Psoas muscle (tissue), 8 donors: ENCODE measurements around the gene ARMH3. TPM values are rescaled to one million over a fixed set of nuclear protein-coding genes. Genes with fewer than 3 reads are reported as not detected.

Experiments used
- ATAC-seq, 4 donors: fragments of 200-7000 bp; cut with Tn5 transposase; one replicate each; pipeline ENCODE4 v1.9.1; 2020; ENCODE audit warnings: moderate library complexity in 3 of 4, mild to moderate bottlenecking in 2 of 4
- DNase-seq, 2 donors: peaks; one replicate each; pipeline ENCODE4 v3.0.0-alpha.2; 2020
- H3K27ac ChIP-seq: fragments of 200-600 bp; one replicate; pipeline ENCODE4 v1.8.0; 2022
- H3K27me3 ChIP-seq, 3 donors: fragments of 200-600 bp in 1 of 3; one replicate each; pipeline versions ENCODE4 v1.6.1 to v1.8.0; 2013 to 2022; ENCODE audit warnings: low read length in 2 of 3, mild to moderate bottlenecking in 2 of 3, moderate library complexity in 1 of 3; ENCODE audit not compliant: insufficient read depth in 3 of 3
- H3K36me3 ChIP-seq, 2 donors: fragments of 200-600 bp in 1 of 2; one replicate each; pipeline versions ENCODE4 v1.6.1 to v1.8.0; 2013 to 2022; ENCODE audit warnings: low read depth in 1 of 2, mild to moderate bottlenecking in 1 of 2, moderate library complexity in 1 of 2; ENCODE audit not compliant: insufficient read depth in 1 of 2
- H3K4me1 ChIP-seq: fragments of 200-600 bp; one replicate; pipeline ENCODE4 v1.8.0; 2022
- H3K4me3 ChIP-seq: fragments of 200-600 bp; one replicate; pipeline ENCODE4 v1.8.0; 2022; ENCODE audit warnings: mild to moderate bottlenecking
- H3K9me3 ChIP-seq: fragments of 200-600 bp; one replicate; pipeline ENCODE4 v1.8.0; 2022
- WGBS, 3 donors: extraction: QIAGEN DNeasy Blood & Tissue Kit; methylation state at CpG; one replicate each; pipeline versions ENCODE4 v1.1.6 to v1.1.7; 2013; 5-methylcytosine and 5-hydroxymethylcytosine counted together
- intact Hi-C, 2 donors: fragments of 100-400 bp; cut with DNase I; formaldehyde crosslinking; loops; one replicate each; pipeline versions ENCODE4 v1.11.0 to v1.14.2; 2022
- polyA plus RNA-seq, 3 donors: library from polyadenylated mRNA; stranded (reverse); fragments of 200-250 nt; gene quantifications; one replicate each; pipeline ENCODE4 v1.2.3, GENCODE V29; 2013
- total RNA-seq, 4 donors: library from RNA; stranded (reverse); fragmentation: NEBNext Ultra II Directional in 2 of 4; extraction: Animal tissue kit (Norgen Biotek cat#: 25700) in 2 of 4; gene quantifications; one replicate each; pipeline versions ENCODE4 v1.2.1 to v1.2.4, GENCODE V29; 2021 to 2023
- TF ChIP-seq, protein P1 (sequence below): fragments of 200-600 bp; IDR thresholded peaks from one replicate; pipeline ENCODE4 v1.8.0; 2022; ENCODE audit warnings: antibody characterized with exemption
- donor health status: healthy with polysubstance abuse.
- donor health status: DM: no; HTN: no; CAD: no; lungs with moderate emphysema.
- donor health status: Bipolar disorder and iron deficiency.
- donor health status: healthy.
- donor health status: DM: yes; HTN: yes; CAD: no.
- donor health status: DM: no; HTN: no; CAD: no.
- donor health status: DM: no; HTN: no; CAD: no.
- donor health status: DM: yes; HTN: yes; CAD: no.

Gene ARMH3
- total and polyA plus RNA-seq, 7 donors = 14.1 to 38.7 (median 22.9) TPM

- Histone ChIP-seq H3K27me3 (no peaks in the 10 kb centered on the region), H3K9me3 (no peaks in the 10 kb centered on the region), H3K4me3 (no peak overlapping the region), H3K4me1 (peaks cover 8% of the 10 kb centered on the region), H3K27ac (no peak overlapping the region), H3K36me3 (no peaks in the 10 kb centered on the region)
- TF ChIP-seq, protein P1, sequence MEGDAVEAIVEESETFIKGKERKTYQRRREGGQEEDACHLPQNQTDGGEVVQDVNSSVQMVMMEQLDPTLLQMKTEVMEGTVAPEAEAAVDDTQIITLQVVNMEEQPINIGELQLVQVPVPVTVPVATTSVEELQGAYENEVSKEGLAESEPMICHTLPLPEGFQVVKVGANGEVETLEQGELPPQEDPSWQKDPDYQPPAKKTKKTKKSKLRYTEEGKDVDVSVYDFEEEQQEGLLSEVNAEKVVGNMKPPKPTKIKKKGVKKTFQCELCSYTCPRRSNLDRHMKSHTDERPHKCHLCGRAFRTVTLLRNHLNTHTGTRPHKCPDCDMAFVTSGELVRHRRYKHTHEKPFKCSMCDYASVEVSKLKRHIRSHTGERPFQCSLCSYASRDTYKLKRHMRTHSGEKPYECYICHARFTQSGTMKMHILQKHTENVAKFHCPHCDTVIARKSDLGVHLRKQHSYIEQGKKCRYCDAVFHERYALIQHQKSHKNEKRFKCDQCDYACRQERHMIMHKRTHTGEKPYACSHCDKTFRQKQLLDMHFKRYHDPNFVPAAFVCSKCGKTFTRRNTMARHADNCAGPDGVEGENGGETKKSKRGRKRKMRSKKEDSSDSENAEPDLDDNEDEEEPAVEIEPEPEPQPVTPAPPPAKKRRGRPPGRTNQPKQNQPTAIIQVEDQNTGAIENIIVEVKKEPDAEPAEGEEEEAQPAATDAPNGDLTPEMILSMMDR = no peak
- DNase-seq (no peak), ATAC-seq (no peak)
- WGBS, 3 donors = 73 to 96% (median 88%) methylated on average over 1 of the region's 1 CpG
- intact Hi-C loops = no loop called here
Observed at GRCh38 chr10:101833466-101833865, 222.5 kb downstream of the ARMH3 start.

DNA sequence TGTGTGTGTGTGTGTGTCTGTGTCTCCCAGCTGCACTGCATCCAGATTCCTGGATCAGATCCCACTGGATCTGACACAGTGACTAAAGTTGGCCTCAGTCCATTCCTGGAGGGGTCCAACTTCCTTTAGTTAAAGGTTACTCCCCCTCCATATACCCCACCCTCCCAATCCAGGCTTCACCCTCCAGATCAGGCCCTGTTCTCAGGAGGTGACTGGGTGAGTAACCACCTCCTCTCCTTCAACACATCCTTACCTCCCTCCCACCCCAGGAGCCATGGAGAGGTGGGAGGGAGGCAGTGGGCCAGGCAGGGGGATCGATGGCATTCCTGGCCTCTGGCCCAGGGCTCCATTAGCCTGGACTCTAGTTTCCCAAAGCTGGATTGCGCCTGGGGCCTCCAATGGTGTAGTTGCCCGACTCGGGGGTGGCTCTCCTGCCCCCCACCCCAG lies 223.6 kb downstream of the ARMH3 start:
- H3K36me3 ChIP-seq = peaks cover 0 to 5% of the 10 kb centered on the region in 2 donors
- no peak for ATAC-seq
- intact Hi-C loops = no loop called here
- TF ChIP-seq, protein P1 = no peak
- no peaks in the 10 kb centered on the region for H3K9me3 ChIP-seq
- DNase-seq = no peak
- no peaks in the 10 kb centered on the region for H3K27me3 ChIP-seq
- no peak overlapping the region for H3K4me3 ChIP-seq
- H3K4me1 ChIP-seq = peaks cover 7% of the 10 kb centered on the region
- WGBS, 3 donors = 44 to 51% (median 45%) methylated on average over 4 of the region's 4 CpGs
- no peak overlapping the region for H3K27ac ChIP-seq

GRCh38 chr10:101831169-101831811 lies 224.7 kb downstream of the ARMH3 start:
- ATAC-seq (no peak), DNase-seq (no peak)
- peaks cover 7% of the 10 kb centered on the region for H3K4me1 ChIP-seq
- intact Hi-C loops = no loop called here
- no peaks in the 10 kb centered on the region for H3K27me3 ChIP-seq
- 54 to 59% (median 57%) methylated on average over 9 of the region's 9 CpGs for WGBS, 3 donors
- peak overlapping the region; percentile 68 for H3K4me3 ChIP-seq
- H3K36me3 ChIP-seq = peaks cover 0 to 15% of the 10 kb centered on the region in 2 donors
- peak overlapping the region; percentile 53 for H3K27ac ChIP-seq
- TF ChIP-seq, protein P1 = no peak
- H3K9me3 ChIP-seq = no peaks in the 10 kb centered on the region

DNA sequence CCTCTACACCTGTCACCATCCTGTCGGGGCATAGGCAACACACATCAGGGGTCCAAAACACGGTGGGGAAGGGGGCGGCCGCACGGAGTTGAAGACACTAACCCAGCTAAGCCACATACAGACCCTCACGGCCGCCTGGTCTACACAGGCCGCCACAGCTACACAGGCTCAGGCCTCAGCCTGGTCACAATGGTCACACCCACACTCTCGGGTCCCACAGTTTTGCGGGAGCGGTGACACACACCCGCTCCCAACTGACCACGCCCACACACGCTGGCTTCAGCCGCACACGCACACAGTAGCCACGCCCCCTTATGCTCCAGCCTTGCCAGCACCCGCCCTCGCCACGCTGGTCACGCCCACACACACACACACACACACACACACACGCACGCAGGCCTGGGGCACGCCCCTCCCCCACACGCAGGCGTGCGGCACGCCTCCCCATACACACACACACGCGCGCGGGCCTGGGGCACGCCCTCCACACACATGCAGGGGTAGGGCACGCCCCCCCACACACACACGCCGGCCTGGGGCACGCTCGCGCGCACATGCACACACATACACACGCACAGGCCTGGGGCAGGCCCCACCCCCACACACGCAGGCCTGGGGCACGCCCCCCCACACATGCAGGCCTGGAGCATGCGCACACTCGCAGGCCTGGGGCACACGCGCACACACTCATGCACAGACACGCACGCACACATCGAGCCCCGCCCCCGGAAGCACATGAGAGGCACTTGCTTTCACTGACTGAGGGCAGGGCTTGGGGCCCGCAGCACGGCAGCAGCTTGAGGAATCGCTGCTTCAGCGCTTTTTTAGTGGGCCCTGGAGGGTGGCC lies 225.4 kb downstream of the ARMH3 start:
- intact Hi-C loops = no loop called here
- H3K9me3 ChIP-seq = no peaks in the 10 kb centered on the region
- H3K4me1 ChIP-seq = peaks cover 7% of the 10 kb centered on the region
- peak overlapping the region; percentile 53 for H3K27ac ChIP-seq
- H3K36me3 ChIP-seq = peaks cover 0 to 19% of the 10 kb centered on the region in 2 donors
- 2% methylated on average over 53 to 56 of the region's 56 CpGs for WGBS, 3 donors
- H3K27me3 ChIP-seq = no peaks in the 10 kb centered on the region
- H3K4me3 ChIP-seq = peak overlapping the region; percentile 68
- TF ChIP-seq, protein P1 = no peak
- ATAC-seq (peak; percentile 81 to 89 (median 88)), DNase-seq (peak; percentile 87 to 93)
